H1 (cell line): ENCODE results near the gene IFNB1. TPM values are rescaled to one million over a fixed set of nuclear protein-coding genes. Genes with fewer than 3 reads are reported as not detected.

Experiments used
- CTCF ChIA-PET: fragments of 300-600 bp; sonication (Branson Sonifier 250); formaldehyde crosslinking; loops from one replicate; lab custom pipeline; 2021; ENCODE audit not compliant: partially characterized antibody; lab: Charles Lee
- POLR2A ChIA-PET: fragments of 300-600 bp; sonication (Branson Sonifier 250); formaldehyde crosslinking; loops from one replicate; lab custom pipeline; 2021; ENCODE audit warnings: inconsistent platforms; ENCODE audit not compliant: partially characterized antibody; lab: Charles Lee
- DNase-seq, 2 experiments: peaks; one replicate each; pipeline versions ENCODE4 v3.0.0 to v3.0.0-alpha.2; 2010 to 2022; ENCODE audit warnings: low spot score in 2 of 2, low read depth in 1 of 2, mixed read lengths in 1 of 2
- FAIRE-seq: peaks from 2 replicates; lab custom pipeline; 2011; peaks lifted over from hg19 to GRCh38; lab: Jason Lieb, UNC
- H2AFZ ChIP-seq: 2 replicates; pipeline ENCODE4 v1.8.1; 2012; ENCODE audit warnings: low read length, inconsistent platforms
- H2AK5ac ChIP-seq: 2 replicates; pipeline ENCODE4 v1.6.1; 2013; ENCODE audit warnings: low read depth, low read length
- H2BK120ac ChIP-seq: replicated peaks from 2 replicates; pipeline ENCODE3; 2013; ENCODE audit warnings: low read depth, low read length, inconsistent platforms
- H2BK12ac ChIP-seq: 2 replicates; pipeline ENCODE4 v1.6.1; 2013; ENCODE audit warnings: low read depth, low read length
- H2BK15ac ChIP-seq: 2 replicates; pipeline ENCODE4 v1.6.1; 2013; ENCODE audit warnings: low read length
- H2BK20ac ChIP-seq: 2 replicates; pipeline ENCODE4 v1.6.1; 2013; ENCODE audit warnings: low read length
- H2BK5ac ChIP-seq: 2 replicates; pipeline ENCODE4 v1.6.1; 2013; ENCODE audit warnings: low read depth, low read length
- H3K14ac ChIP-seq: 2 replicates; pipeline ENCODE4 v1.6.1; 2013; ENCODE audit warnings: inconsistent platforms; ENCODE audit not compliant: insufficient read length
- H3K18ac ChIP-seq: 2 replicates; pipeline ENCODE4 v1.6.1; 2013; ENCODE audit warnings: low read length; ENCODE audit errors: extremely low read depth
- H3K23ac ChIP-seq: 2 replicates; pipeline ENCODE4 v1.6.1; 2013; ENCODE audit warnings: inconsistent platforms; ENCODE audit not compliant: insufficient read length
- H3K23me2 ChIP-seq: 2 replicates; pipeline ENCODE4 v1.6.1; 2013; ENCODE audit warnings: low read depth, low read length
- H3K27ac ChIP-seq: 2 replicates; pipeline ENCODE4 v1.6.1; 2011; ENCODE audit warnings: low read depth, low read length, inconsistent platforms
- H3K27me3 ChIP-seq, 4 experiments: replicated peaks in 1 of 4; 1 replicate in 1 of 4; 2 replicates in 3 of 4; pipeline versions ENCODE4 v1.6.1 to v1.8.1; 2011 to 2013; ENCODE audit warnings: low read length in 3 of 4, mild to moderate bottlenecking in 3 of 4, inconsistent platforms in 2 of 4, mixed read lengths in 2 of 4, moderate library complexity in 1 of 4; ENCODE audit not compliant: control insufficient read depth in 3 of 4, insufficient read depth in 3 of 4; ENCODE audit errors: extremely low read depth in 1 of 4
- H3K36me3 ChIP-seq, 4 experiments: 2 replicates each; pipeline versions ENCODE4 v1.6.1 to v1.8.1; 2011 to 2013; ENCODE audit warnings: mild to moderate bottlenecking in 4 of 4, low read length in 3 of 4, moderate library complexity in 2 of 4, control low read depth in 1 of 4, inconsistent platforms in 1 of 4; ENCODE audit not compliant: insufficient read depth in 4 of 4, control insufficient read depth in 2 of 4
- H3K4ac ChIP-seq: replicated peaks from 2 replicates; pipeline ENCODE3; 2013; ENCODE audit warnings: low read length, low read depth, mixed read lengths, inconsistent platforms; ENCODE audit not compliant: insufficient read length
- H3K4me1 ChIP-seq, 4 experiments: replicated peaks in 1 of 4; 1 replicate in 1 of 4; 2 replicates in 3 of 4; pipeline versions ENCODE4 v1.6.1 to v1.8.1; 2011 to 2013; ENCODE audit warnings: low read length in 3 of 4, inconsistent platforms in 2 of 4, mixed read lengths in 1 of 4; ENCODE audit not compliant: insufficient read depth in 4 of 4, control insufficient read depth in 3 of 4
- H3K4me2 ChIP-seq, 2 experiments: 2 replicates each; pipeline versions ENCODE4 v1.6.1 to v1.8.1; 2011 to 2013; ENCODE audit warnings: low read depth in 2 of 2, low read length in 2 of 2, control low read depth in 1 of 2, inconsistent platforms in 1 of 2, mild to moderate bottlenecking in 1 of 2; ENCODE audit not compliant: insufficient read depth in 1 of 2
- H3K4me3 ChIP-seq, 4 experiments: fragments of 200-600, 300-600 bp in 1 of 4; sonication (generic), shearing (Covaris generic), sonication (Bioruptor Twin) in 1 of 4; 2 replicates each; pipeline versions ENCODE4 v1.5.1 to v1.8.1; 2011 to 2016; ENCODE audit warnings: low read length in 4 of 4, low read depth in 3 of 4, control low read depth in 2 of 4, inconsistent platforms in 2 of 4, mild to moderate bottlenecking in 2 of 4, mixed read lengths in 1 of 4, moderate library complexity in 1 of 4; ENCODE audit not compliant: insufficient read depth in 2 of 4; ENCODE audit errors: extremely low read depth in 1 of 4
- H3K56ac ChIP-seq: replicated peaks from 2 replicates; pipeline ENCODE3; 2013; ENCODE audit warnings: low read depth, mild to moderate bottlenecking, mixed read lengths, low read length, inconsistent platforms; ENCODE audit not compliant: insufficient read length
- H3K79me1 ChIP-seq: 2 replicates; pipeline ENCODE4 v1.6.1; 2013; ENCODE audit warnings: low read depth, low read length, control low read depth
- H3K79me2 ChIP-seq, 2 experiments: 2 replicates each; pipeline versions ENCODE4 v1.6.1 to v1.8.1; 2012 to 2013; ENCODE audit warnings: low read length in 2 of 2, mild to moderate bottlenecking in 2 of 2, inconsistent platforms in 1 of 2; ENCODE audit not compliant: insufficient read depth in 2 of 2, control insufficient read depth in 1 of 2
- H3K9ac ChIP-seq, 4 experiments: replicated peaks in 1 of 4; 1 replicate in 1 of 4; 2 replicates in 3 of 4; pipeline versions ENCODE4 v1.6.1 to v1.8.1; 2011 to 2013; ENCODE audit warnings: low read depth in 3 of 4, low read length in 3 of 4, control low read depth in 2 of 4, mild to moderate bottlenecking in 2 of 4, moderate library complexity in 2 of 4, inconsistent platforms in 1 of 4; ENCODE audit errors: extremely low read depth in 1 of 4
- H3K9me3 ChIP-seq, 2 experiments: 2 replicates each; pipeline versions ENCODE4 v1.6.1 to v1.8.1; 2012 to 2013; ENCODE audit warnings: mild to moderate bottlenecking in 2 of 2, moderate library complexity in 2 of 2, control low read depth in 1 of 2, inconsistent platforms in 1 of 2, low read depth in 1 of 2, low read length in 1 of 2, mixed read lengths in 1 of 2; ENCODE audit not compliant: insufficient read depth in 2 of 2
- H4K20me1 ChIP-seq, 2 experiments: replicated peaks in 1 of 2; 2 replicates each; pipeline versions ENCODE3 to v1.8.1; 2011 to 2013; ENCODE audit warnings: inconsistent platforms in 2 of 2, low read length in 2 of 2, mild to moderate bottlenecking in 1 of 2; ENCODE audit not compliant: insufficient read depth in 2 of 2, control insufficient read depth in 1 of 2
- H4K5ac ChIP-seq: 2 replicates; pipeline ENCODE4 v1.6.1; 2013; ENCODE audit warnings: low read length, low read depth, mixed read lengths, inconsistent platforms; ENCODE audit not compliant: insufficient read length
- H4K8ac ChIP-seq: 2 replicates; pipeline ENCODE4 v1.8.0; 2013; ENCODE audit warnings: mild to moderate bottlenecking, moderate library complexity, low read length, inconsistent platforms; ENCODE audit not compliant: insufficient read depth; ENCODE audit errors: extremely low read depth
- H4K91ac ChIP-seq: replicated peaks from 2 replicates; pipeline ENCODE3; 2013; ENCODE audit warnings: low read length, mixed read lengths, inconsistent platforms; ENCODE audit not compliant: insufficient read length
- CBX5 ChIP-seq: fragments of 300-800, 300-1000 bp; sonication (generic); IDR thresholded peaks from 2 replicates; pipeline ENCODE4 v1.7.1; 2016; ENCODE audit warnings: antibody characterized with exemption, low read length, low read depth
- JUN ChIP-seq: IDR thresholded peaks from 2 replicates; pipeline ENCODE4 v1.6.1; 2011; ENCODE audit warnings: low read depth, mild to moderate bottlenecking, improper control_type of control experiment, low read length
- KDM1A ChIP-seq: fragments of 200-600, 300-600 bp; sonication (generic); IDR thresholded peaks from 2 replicates; pipeline ENCODE4 v1.7.1; 2016; ENCODE audit warnings: mild to moderate bottlenecking, low read length, borderline replicate concordance
- POU5F1 ChIP-seq: IDR thresholded peaks from 2 replicates; pipeline ENCODE4 v1.6.1; 2011; ENCODE audit warnings: low read depth, mild to moderate bottlenecking, low read length, moderate library complexity
- SIX5 ChIP-seq: IDR thresholded peaks from 2 replicates; pipeline ENCODE4 v1.6.1; 2011; ENCODE audit warnings: mild to moderate bottlenecking, low read depth, low read length
- WGBS, 2 experiments: shearing (Covaris generic) in 1 of 2; methylation state at CpG; one replicate each; pipeline versions ENCODE4 v1.1.6 to v1.1.7; 2013 to 2015; ENCODE audit warnings: low lambda C conversion rate in 2 of 2, mixed read lengths in 2 of 2, inconsistent platforms in 1 of 2, low coverage in 1 of 2, missing lambda C conversion rate in 1 of 2; ENCODE audit not compliant: insufficient replicate concordance in 2 of 2, insufficient coverage in 1 of 2, insufficient read length in 1 of 2; ENCODE audit errors: extremely low coverage in 1 of 2, missing lambda C conversion rate in 1 of 2; 5-methylcytosine and 5-hydroxymethylcytosine counted together
- polyA plus RNA-seq, 7 experiments: library from polyadenylated mRNA; depleted of rRNA in 3 of 7; stranded (reverse) in 5 of 7; unstranded in 2 of 7; fragments of >200 nt in 5 of 7; fragments of 200-250 nt in 2 of 7; gene quantifications; 1 replicate in 5 of 7; 2 replicates in 1 of 7; 4 replicates in 1 of 7; pipeline versions ENCODE4 v1.2.1 to v1.2.3, GENCODE V29; 2011 to 2013; ENCODE audit warnings: missing spikeins in 2 of 7, mixed read lengths in 2 of 7
- total RNA-seq: library from RNA; stranded (reverse); fragmentation: NEBNext Ultra II Directional; extraction: Animal tissue kit (Norgen Biotek cat#: 25700); gene quantifications from 2 replicates; pipeline ENCODE4 v1.2.1, GENCODE V29; 2021

IFNB1 gene
- total and polyA plus RNA-seq, 2 of the 8 experiments (the other 6 are each of a cell fraction or from before 2014, with no cell fraction given), result not detected

- POLR2A ChIA-PET, result no interaction called here
- no peaks in the 10 kb centered on the region for H3K36me3 ChIP-seq
- no peak overlapping the region for H2BK5ac ChIP-seq
- H4K91ac ChIP-seq, result no peak overlapping the region
- no peak overlapping the region for H2BK12ac ChIP-seq
- H2BK120ac ChIP-seq, result no peak overlapping the region
- no peaks in the 10 kb centered on the region for H3K79me1 ChIP-seq
- FAIRE-seq (no peak), DNase-seq (no peak)
- CTCF ChIA-PET, result interaction anchor here (1.5 kb wide), 1 partner anchor 1522 kb away, joined by 3 read pairs; no protein-coding TSS in a partner anchor
- no peak overlapping the region for H2BK15ac ChIP-seq
- H2AK5ac ChIP-seq, result no peak overlapping the region
- no peak overlapping the region for H4K5ac ChIP-seq
- H3K18ac ChIP-seq, result no peak overlapping the region
- H3K4me3 ChIP-seq, result no peak overlapping the region
- no peak overlapping the region for H2AFZ ChIP-seq
- H3K4ac ChIP-seq, result peak overlapping the region; percentile 75
- no peaks in the 10 kb centered on the region for H3K9me3 ChIP-seq
- no peak overlapping the region for H2BK20ac ChIP-seq
- no peak overlapping the region for H3K9ac ChIP-seq
- no peak overlapping the region for H3K14ac ChIP-seq
- H3K23ac ChIP-seq, result no peak overlapping the region
- H3K79me2 ChIP-seq, result no peaks in the 10 kb centered on the region
- H3K4me2 ChIP-seq, result no peak overlapping the region
- 73% methylated on average over 1 of the region's 1 CpG; no CpG with 5 or more reads in 1 of the 2 experiments for WGBS, 2 experiments
- no peak overlapping the region for H4K8ac ChIP-seq
- no peaks in the 10 kb centered on the region for H4K20me1 ChIP-seq
- no peak overlapping the region for H3K27ac ChIP-seq
- no peak overlapping the region for H3K56ac ChIP-seq
- H3K27me3 ChIP-seq, result no peaks in the 10 kb centered on the region; a peak in 2 of 7 replicates
- H3K4me1 ChIP-seq, result peaks cover 0 to 2% (median 0%) of the 10 kb centered on the region in 4 experiments; a peak in 1 of 7 replicates
- no peaks in the 10 kb centered on the region for H3K23me2 ChIP-seq
- no peak for TF ChIP-seq JUN
- TF ChIP-seq KDM1A, result no peak
- TF ChIP-seq SIX5, result no peak
- no peak for TF ChIP-seq CBX5
- TF ChIP-seq POU5F1, result no peak
These were observed 38.4 kb downstream of the IFNB1 start for GRCh38 chr9:21039302-21039701.
